Ovary (tissue), 9 donors: Measurements from ENCODE around the gene CAMTA1. TPM values are rescaled to one million over a fixed set of nuclear protein-coding genes. Genes with fewer than 3 reads are reported as not detected.

ENCODE experiments used
- DNase-seq, 5 donors: peaks; one replicate each; pipeline ENCODE4 v3.0.0-alpha.2; 2019 to 2020
- H3K27ac ChIP-seq, 2 donors: fragments of 200-600 bp; one replicate each; pipeline versions ENCODE4 v1.5.1 to v1.8.0; 2019 to 2022
- H3K27me3 ChIP-seq: fragments of 200-600 bp; one replicate; pipeline ENCODE4 v1.8.0; 2022
- H3K36me3 ChIP-seq: fragments of 200-600 bp; sonication (generic); one replicate; pipeline ENCODE4 v1.5.1; 2019
- H3K4me1 ChIP-seq: one replicate; pipeline ENCODE4 v1.8.1; 2013; ENCODE audit warnings: mild to moderate bottlenecking, moderate library complexity; ENCODE audit not compliant: insufficient read depth
- H3K4me3 ChIP-seq: fragments of 200-600 bp; sonication (generic); one replicate; pipeline ENCODE4 v1.5.1; 2017
- H3K9me3 ChIP-seq, 2 donors: fragments of 200-600 bp in 1 of 2; sonication (generic) in 1 of 2; one replicate each; pipeline versions ENCODE4 v1.5.1 to v1.8.1; 2013 to 2019; ENCODE audit warnings: mild to moderate bottlenecking in 1 of 2, moderate library complexity in 1 of 2
- CTCF ChIP-seq, 3 donors: fragments of 450-650 bp in 2 of 3; fragments of 200-600 bp in 1 of 3; IDR thresholded peaks; one replicate each; pipeline versions ENCODE4 v1.5.1 to v1.8.0; 2016 to 2022; ENCODE audit warnings: antibody characterized with exemption in 3 of 3, mild to moderate bottlenecking in 1 of 3
- EP300 ChIP-seq: sonication (generic); formaldehyde crosslinking; IDR thresholded peaks from one replicate; pipeline ENCODE4 v1.6.1; 2017; ENCODE audit warnings: antibody characterized with exemption
- POLR2A ChIP-seq: fragments of 450-650 bp; IDR thresholded peaks from one replicate; pipeline ENCODE4 v1.6.1; 2017; ENCODE audit warnings: antibody characterized with exemption, mild to moderate bottlenecking, moderate library complexity
- WGBS, 3 donors: extraction: QIAGEN DNeasy Blood & Tissue Kit in 1 of 3; methylation state at CpG; one replicate each; pipeline versions ENCODE4 v1.1.5 to v1.1.7; 2013 to 2017; 5-methylcytosine and 5-hydroxymethylcytosine counted together
- intact Hi-C, 4 donors: fragments of 100-400 bp; cut with DNase I; formaldehyde crosslinking; loops; one replicate each; pipeline versions ENCODE4 v1.11.0 to v1.15.1; 2022 to 2023
- polyA plus RNA-seq, 2 donors: library from polyadenylated mRNA; stranded (reverse); fragments of 200-250 nt in 1 of 2; fragments of 350-450 nt in 1 of 2; fragmentation: Illumina TruSeq in 1 of 2; extraction: RNeasy Lipid Tissue Mini Kit (QIAGEN cat#74804) in 1 of 2; gene quantifications; one replicate each; pipeline ENCODE4 v1.2.3, GENCODE V29; 2013 to 2014
- total RNA-seq, 7 donors: library from RNA; depleted of rRNA in 2 of 7; stranded (reverse); fragments of >200 nt in 2 of 7; fragmentation: NEBNext Ultra II Directional in 3 of 7; extraction: Animal tissue kit (Norgen Biotek cat#: 25700) in 3 of 7; gene quantifications; one replicate each; pipeline versions ENCODE4 v1.1.0 to v1.2.4, GENCODE V29; 2016 to 2023
- donor health status: DM: no; HTN: no; CAD: no; lungs with moderate emphysema.
- donor health status: DM: no; HTN: no; CAD: no.
- donor health status: Bipolar disorder and iron deficiency.
- donor health status: DM: yes; HTN: yes; CAD: no.
- donor health status: DM: no; HTN: no; CAD: no.
- donor health status: DM: yes; HTN: yes; CAD: no.

The CAMTA1 gene
- total and polyA plus RNA-seq, 9 donors: 51.1 to 150 (median 67.4) TPM

DNA sequence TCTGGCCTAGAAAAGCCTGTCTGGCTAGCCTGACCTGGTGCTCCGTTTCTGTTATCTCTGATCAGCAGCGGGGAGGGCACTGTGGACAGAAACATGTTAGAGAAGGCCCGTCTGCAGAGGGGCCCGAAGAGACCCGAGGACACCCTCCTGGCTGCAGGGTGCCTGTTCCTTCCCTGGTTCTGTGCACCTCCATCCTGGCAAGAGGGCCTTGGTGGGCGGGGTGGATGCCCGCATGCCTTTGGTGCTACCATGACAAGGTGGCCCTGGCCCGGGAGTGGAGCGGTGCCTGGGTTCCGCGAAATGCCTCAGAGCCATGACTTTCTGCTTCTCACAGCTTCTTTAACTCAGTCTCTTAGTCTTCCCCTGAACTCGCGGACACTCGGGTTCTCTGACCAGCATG is 233.6 kb downstream of the CAMTA1 start:
- no peak for TF ChIP-seq CTCF (IDR thresholded peaks at IDR 0.05)
- no peak for TF ChIP-seq EP300
- TF ChIP-seq POLR2A: no peak
- 87 to 90% (median 87%) methylated on average over 14 of the region's 14 CpGs for WGBS, 3 donors
- no peaks in the 10 kb centered on the region for H3K4me1 ChIP-seq
- no peaks in the 10 kb centered on the region for H3K9me3 ChIP-seq
- H3K27me3 ChIP-seq: no peaks in the 10 kb centered on the region
- no peaks in the 10 kb centered on the region for H3K36me3 ChIP-seq
- H3K4me3 ChIP-seq: no peak overlapping the region
- intact Hi-C loops: no loop called here
- H3K27ac ChIP-seq: no peak overlapping the region
- no peak for DNase-seq

DNA sequence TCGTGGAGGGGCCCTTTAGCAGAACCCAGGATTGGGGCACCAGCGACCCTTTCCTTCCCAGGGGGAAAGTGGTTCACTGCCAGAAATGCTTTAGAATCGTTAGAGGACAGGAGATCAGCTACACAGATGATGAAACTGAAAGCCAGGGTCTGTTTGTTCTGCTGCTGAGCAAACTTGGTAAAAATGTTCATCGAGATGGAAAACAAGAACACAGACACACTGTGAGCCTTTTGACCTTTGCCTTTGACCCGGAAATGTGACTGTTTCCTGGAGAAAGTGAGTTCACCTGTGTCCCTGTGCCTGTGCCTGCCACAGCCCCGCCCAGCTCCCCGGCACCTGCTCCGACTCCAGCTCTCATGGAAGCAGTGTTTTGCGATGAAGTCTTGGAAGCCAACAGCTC is 234.3 kb downstream of the CAMTA1 start:
- no peaks in the 10 kb centered on the region for H3K27me3 ChIP-seq
- H3K4me1 ChIP-seq: no peaks in the 10 kb centered on the region
- no peak overlapping the region for H3K4me3 ChIP-seq
- H3K9me3 ChIP-seq: no peaks in the 10 kb centered on the region
- no peaks in the 10 kb centered on the region for H3K36me3 ChIP-seq
- no peak overlapping the region for H3K27ac ChIP-seq
- no peak for TF ChIP-seq CTCF (IDR thresholded peaks at IDR 0.05)
- TF ChIP-seq EP300: no peak
- TF ChIP-seq POLR2A: no peak
- WGBS, 3 donors: 78 to 83% (median 81%) methylated on average over 9 of the region's 9 CpGs
- DNase-seq: no peak
- intact Hi-C loops: no loop called here

DNA sequence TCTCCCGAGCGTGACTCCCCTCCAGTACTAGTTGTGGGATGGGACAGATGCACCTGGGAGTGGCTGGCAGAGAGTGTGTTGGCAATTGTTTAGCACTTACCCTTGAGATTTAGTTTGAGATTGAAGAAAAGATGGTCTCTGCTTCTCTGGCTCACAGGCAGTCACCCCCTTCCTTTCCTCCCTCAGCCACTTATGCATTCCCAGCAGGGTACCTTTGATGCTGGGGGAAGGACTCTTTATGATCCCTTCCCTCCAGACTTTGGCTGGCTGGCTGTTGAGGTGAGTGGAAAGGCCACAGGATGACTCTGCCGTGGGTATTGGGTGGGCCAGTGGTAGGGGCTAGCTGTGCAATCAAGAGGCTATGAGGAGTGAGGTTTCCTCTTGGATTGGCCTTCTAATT is 236.8 kb downstream of the CAMTA1 start:
- no peak for DNase-seq
- WGBS, 3 donors: 37 to 45% (median 43%) methylated on average over 3 of the region's 3 CpGs
- Histone ChIP-seq H3K27ac (no peak overlapping the region), H3K4me3 (no peak overlapping the region), H3K9me3 (no peaks in the 10 kb centered on the region), H3K27me3 (no peaks in the 10 kb centered on the region), H3K36me3 (no peaks in the 10 kb centered on the region), H3K4me1 (no peaks in the 10 kb centered on the region)
- no peak for TF ChIP-seq CTCF (IDR thresholded peaks at IDR 0.05)
- TF ChIP-seq POLR2A: no peak
- TF ChIP-seq EP300: no peak
- intact Hi-C loops: no loop called here

GRCh38 chr1:7025013-7025412 is 239.8 kb downstream of the CAMTA1 start:
- intact Hi-C loops: no loop called here
- no peaks in the 10 kb centered on the region for H3K4me1 ChIP-seq
- no peak for DNase-seq
- no peaks in the 10 kb centered on the region for H3K9me3 ChIP-seq
- no peaks in the 10 kb centered on the region for H3K27me3 ChIP-seq
- no peak for TF ChIP-seq POLR2A
- TF ChIP-seq EP300: no peak
- TF ChIP-seq CTCF (IDR thresholded peaks at IDR 0.05): no peak
- 48 to 59% (median 51%) methylated on average over 7 of the region's 7 CpGs for WGBS, 3 donors
- H3K27ac ChIP-seq: no peak overlapping the region
- no peak overlapping the region for H3K4me3 ChIP-seq
- no peaks in the 10 kb centered on the region for H3K36me3 ChIP-seq

GRCh38 chr1:7026169-7026568 is 240.9 kb downstream of the CAMTA1 start:
- Histone ChIP-seq H3K9me3 (no peaks in the 10 kb centered on the region), H3K27me3 (no peaks in the 10 kb centered on the region), H3K4me1 (no peaks in the 10 kb centered on the region), H3K27ac (no peak overlapping the region), H3K36me3 (no peaks in the 10 kb centered on the region), H3K4me3 (no peak overlapping the region)
- no peak for TF ChIP-seq EP300
- TF ChIP-seq POLR2A: no peak
- TF ChIP-seq CTCF (IDR thresholded peaks at IDR 0.05): no peak
- 74 to 87% (median 81%) methylated on average over 6 of the region's 6 CpGs for WGBS, 3 donors
- intact Hi-C loops: no loop called here
- DNase-seq: no peak
